Motor neuron (in vitro differentiated cells): ENCODE measurements around the gene FOXN4. TPM values are rescaled to one million over a fixed set of nuclear protein-coding genes. Genes with fewer than 3 reads are reported as not detected.

ENCODE experiments used
- ATAC-seq, 8 experiments: fragments of 200-7000 bp; cut with Tn5 transposase; replicated peaks in 6 of 8; 2 replicates each; pipeline ENCODE4 v1.8.0; 2021; ENCODE audit warnings: mild to moderate bottlenecking in 8 of 8, moderate library complexity in 8 of 8
- H3K27ac ChIP-seq, 2 donors: fragments of 250-450 bp; sonication (Bioruptor Pico); 2 replicates each; pipeline ENCODE4 v1.9.0; 2021; ENCODE audit warnings: antibody characterized with exemption in 2 of 2, mild to moderate bottlenecking in 2 of 2, moderate library complexity in 1 of 2
- H3K4me1 ChIP-seq, 2 donors: fragments of 250-450 bp; sonication (Bioruptor Pico); replicated peaks in 1 of 2; 2 replicates each; pipeline ENCODE4 v1.6.1; 2021; ENCODE audit warnings: antibody characterized with exemption in 2 of 2, mild to moderate bottlenecking in 2 of 2, moderate library complexity in 1 of 2
- H3K4me3 ChIP-seq, 5 donors: fragments of 250-450 bp; sonication (Bioruptor Pico); 2 replicates each; pipeline ENCODE4 v1.9.0; 2021; ENCODE audit warnings: antibody characterized with exemption in 5 of 5, mild to moderate bottlenecking in 5 of 5, moderate library complexity in 4 of 5
- WGBS, 10 experiments: fragments of 450-650 bp; shearing (Covaris generic); methylation state at CpG; one replicate each; pipeline ENCODE4 v1.0.0; 2022; 5-methylcytosine and 5-hydroxymethylcytosine counted together
- in situ Hi-C, 9 experiments: fragments of 400-800 bp; cut with MboI; loops; one replicate each; pipeline ENCODE4 v1.15.0; 2021; ENCODE audit warnings: low sequenced_read_pairs in 9 of 9, low pct_unique_long_range_greater_than_20kb in 2 of 9; ENCODE audit not compliant: unreplicated experiment in 9 of 9
- total RNA-seq, 8 experiments: library from RNA; unstranded; fragments of 300-600 nt; gene quantifications; 2 replicates each; pipeline versions ENCODE4 v1.2.3 to v1.2.4, GENCODE V29; 2022

FOXN4 gene, protein sequence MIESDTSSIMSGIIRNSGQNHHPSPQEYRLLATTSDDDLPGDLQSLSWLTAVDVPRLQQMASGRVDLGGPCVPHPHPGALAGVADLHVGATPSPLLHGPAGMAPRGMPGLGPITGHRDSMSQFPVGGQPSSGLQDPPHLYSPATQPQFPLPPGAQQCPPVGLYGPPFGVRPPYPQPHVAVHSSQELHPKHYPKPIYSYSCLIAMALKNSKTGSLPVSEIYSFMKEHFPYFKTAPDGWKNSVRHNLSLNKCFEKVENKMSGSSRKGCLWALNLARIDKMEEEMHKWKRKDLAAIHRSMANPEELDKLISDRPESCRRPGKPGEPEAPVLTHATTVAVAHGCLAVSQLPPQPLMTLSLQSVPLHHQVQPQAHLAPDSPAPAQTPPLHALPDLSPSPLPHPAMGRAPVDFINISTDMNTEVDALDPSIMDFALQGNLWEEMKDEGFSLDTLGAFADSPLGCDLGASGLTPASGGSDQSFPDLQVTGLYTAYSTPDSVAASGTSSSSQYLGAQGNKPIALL
- 10 to 100 TPM in 1 of 8 experiments, under 1 TPM in 5, not detected in 2; 0.20 to 19.7 (median 0.48) TPM for total RNA-seq

DNA sequence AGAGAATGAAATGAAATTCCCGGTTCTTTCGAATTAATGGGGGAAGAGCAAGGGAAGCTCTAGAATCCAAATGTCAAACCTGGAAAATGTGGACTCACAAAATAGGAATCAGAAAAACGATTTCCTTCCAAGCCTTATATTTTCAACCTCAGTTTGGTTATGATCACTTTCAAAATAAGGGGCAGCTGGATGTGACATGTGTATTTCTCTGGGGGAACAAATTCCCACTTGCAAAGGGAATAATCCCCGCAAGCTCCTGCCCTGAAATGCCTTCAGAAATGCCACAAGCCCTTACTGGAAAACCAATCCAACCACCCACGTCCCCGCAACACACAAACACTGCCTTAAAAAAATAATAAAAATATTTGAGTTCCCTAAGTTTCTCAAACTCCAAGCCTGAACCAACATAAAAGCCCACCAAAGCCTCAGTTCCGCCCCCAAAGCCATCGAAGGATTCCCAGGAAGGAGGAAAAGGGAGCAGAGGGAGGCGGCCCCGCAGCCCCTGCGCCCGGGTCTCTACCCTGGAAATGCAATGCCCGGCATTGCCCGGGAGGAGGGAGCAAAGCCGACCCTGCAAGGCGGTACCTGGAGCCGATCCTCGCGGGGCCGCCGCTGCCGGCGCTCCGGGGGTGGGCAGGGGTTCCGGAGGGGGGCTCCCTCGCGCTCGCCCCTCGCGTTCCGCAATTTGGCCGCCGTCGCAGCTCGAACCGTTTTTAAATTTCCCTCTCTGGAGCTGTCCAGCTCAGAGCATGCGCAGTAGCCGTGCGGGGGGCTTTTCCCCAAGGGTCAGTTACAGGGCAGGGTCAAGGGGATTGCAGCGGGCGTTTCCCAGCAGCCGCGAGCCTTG is at the start of gene FOXN4:
Gene FOXN4 (minus strand): TSS at position 751 of the 847 bp plus-strand sequence. CDS start 963 bp downstream, outside the sequence.
- H3K4me1 ChIP-seq = peaks cover 8 to 12% of the 10 kb centered on the region in 2 donors
- WGBS, 10 experiments = 0 to 52% (median 19%) methylated on average over 1 to 9 of the region's 43 CpGs; no CpG with 5 or more reads in 1 of the 10 experiments
- ATAC-seq = peak in 6 of 8 experiments; percentile 22 to 34 (median 29)
- no peak within 1 kb of the TSS for H3K27ac ChIP-seq
- H3K4me3 ChIP-seq = peak within 1 kb of the TSS; percentile 47 to 86 (median 56)
- in situ Hi-C loops = no loop called here

- peak in 1 of 8 experiments; percentile 70 for ATAC-seq
- in situ Hi-C loops = no loop called here
- no peak overlapping the region for H3K4me3 ChIP-seq
- no peak overlapping the region for H3K27ac ChIP-seq
- 34 to 98% (median 82%) methylated on average over 3 to 10 of the region's 10 CpGs for WGBS, 10 experiments
- peaks cover 16 to 39% of the 10 kb centered on the region in 2 donors for H3K4me1 ChIP-seq
Measured at GRCh38 chr12:109358154-109358869, 49.2 kb upstream of the FOXN4 start.

- no peak for ATAC-seq
- in situ Hi-C loops = no loop called here
- Histone ChIP-seq H3K27ac (no peak overlapping the region), H3K4me1 (peaks cover 16 to 39% of the 10 kb centered on the region in 2 donors), H3K4me3 (no peak overlapping the region)
- WGBS, 10 experiments = 0 to 100% (median 56%) methylated on average over 1 to 2 of the region's 2 CpGs; no CpG with 5 or more reads in 3 of the 10 experiments
Measured at GRCh38 chr12:109357032-109357431, 47.9 kb upstream of the FOXN4 start.

GRCh38 chr12:109356577-109356976 is 47.5 kb upstream of the FOXN4 start:
- ATAC-seq = no peak

GRCh38 chr12:109352184-109352583 is 43.1 kb upstream of the FOXN4 start:
- 0 to 94% (median 42%) methylated on average over 1 to 6 of the region's 6 CpGs for WGBS, 10 experiments
- ATAC-seq = peak in 2 of 8 experiments; percentile 44 to 97
- Histone ChIP-seq H3K4me1 (peaks cover 5 to 24% of the 10 kb centered on the region in 2 donors), H3K27ac (no peak overlapping the region), H3K4me3 (no peak overlapping the region)
- in situ Hi-C loops = no loop called here

More at GRCh38 chr12:109356577-109356976, 47.5 kb upstream of the FOXN4 start:
- in situ Hi-C loops = no loop called here
- Histone ChIP-seq H3K4me3 (no peak overlapping the region), H3K27ac (no peak overlapping the region), H3K4me1 (peaks cover 16 to 42% of the 10 kb centered on the region in 2 donors)
- WGBS, 10 experiments = 0 to 93% (median 78%) methylated on average over 1 to 3 of the region's 3 CpGs; no CpG with 5 or more reads in 1 of the 10 experiments

DNA sequence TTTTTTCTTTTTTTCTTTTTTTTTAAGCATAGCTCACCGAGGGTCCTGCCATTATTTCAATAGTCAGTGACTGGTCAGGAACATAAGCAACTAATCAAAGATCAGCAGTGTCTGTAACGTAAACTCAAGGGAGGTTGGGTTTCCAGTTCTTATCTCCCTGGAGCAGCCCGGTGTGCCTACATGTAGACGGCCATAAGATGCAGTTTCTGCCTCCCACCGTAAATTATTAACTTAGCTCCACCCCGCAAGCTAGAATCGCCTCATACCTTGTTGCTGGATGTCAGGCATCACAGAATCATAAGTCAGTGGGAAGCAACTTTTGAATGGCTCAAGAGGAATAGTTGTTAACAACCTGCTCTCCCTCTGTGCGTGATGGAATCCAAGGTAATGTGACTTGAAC is 38.5 kb upstream of the FOXN4 start, which contains the start of gene MYO1H:
Gene MYO1H (plus strand): TSS at position 312 of the 400 bp plus-strand sequence. CDS start 61 bp downstream, at position 373.
- Histone ChIP-seq H3K4me3 (no peak within 1 kb of the TSS), H3K4me1 (peaks cover 5 to 11% of the 10 kb centered on the region in 2 donors), H3K27ac (no peak within 1 kb of the TSS)
- in situ Hi-C loops = no loop called here
- WGBS, 10 experiments = 33 to 94% (median 73%) methylated on average over 1 to 8 of the region's 8 CpGs
- no peak for ATAC-seq

- 20 to 88% (median 50%) methylated on average over 1 to 3 of the region's 3 CpGs; no CpG with 5 or more reads in 1 of the 10 experiments for WGBS, 10 experiments
- in situ Hi-C loops = no loop called here
- Histone ChIP-seq H3K27ac (no peak overlapping the region), H3K4me1 (peaks cover 5 to 10% of the 10 kb centered on the region in 2 donors), H3K4me3 (no peak overlapping the region)
- no peak for ATAC-seq
Measured at GRCh38 chr12:109346920-109347319, 37.8 kb upstream of the FOXN4 start.

GRCh38 chr12:109345428-109345827 is 36.3 kb upstream of the FOXN4 start:
- WGBS, 10 experiments = 0 to 100% (median 43%) methylated on average over 1 to 2 of the region's 2 CpGs; no CpG with 5 or more reads in 2 of the 10 experiments

DNA sequence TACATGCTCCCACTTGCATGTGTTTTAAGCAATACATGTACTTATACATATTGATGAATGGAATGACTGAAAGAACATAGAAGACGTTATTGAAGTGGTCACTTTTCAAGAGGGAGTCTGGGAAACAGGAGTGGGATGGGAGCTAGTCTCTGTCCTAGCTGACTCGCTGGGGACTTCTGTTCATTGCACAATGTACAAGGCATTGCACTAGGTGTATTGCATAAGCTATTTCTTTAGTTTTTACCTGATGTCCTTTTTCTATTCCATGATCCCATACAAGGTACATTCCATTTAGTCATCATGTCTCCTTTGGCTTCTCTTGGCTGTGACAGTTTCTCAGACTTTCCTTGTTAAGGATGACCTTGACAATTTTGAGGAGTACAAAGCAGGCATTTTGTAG is 34.6 kb upstream of the FOXN4 start:
- peaks cover 2 to 3% of the 10 kb centered on the region in 2 donors for H3K4me1 ChIP-seq
- ATAC-seq = no peak
- no peak overlapping the region for H3K4me3 ChIP-seq
- no peak overlapping the region for H3K27ac ChIP-seq
- in situ Hi-C loops = no loop called here
- WGBS, 10 experiments = 0 to 100% (median 36%) methylated on average over 1 to 2 of the region's 2 CpGs; no CpG with 5 or more reads in 3 of the 10 experiments

More at GRCh38 chr12:109345428-109345827, 36.3 kb upstream of the FOXN4 start:
- in situ Hi-C loops = no loop called here
- no peak overlapping the region for H3K27ac ChIP-seq
- no peak for ATAC-seq
- peaks cover 5 to 8% of the 10 kb centered on the region in 2 donors for H3K4me1 ChIP-seq
- H3K4me3 ChIP-seq = no peak overlapping the region

GRCh38 chr12:109336593-109336992 is 27.5 kb upstream of the FOXN4 start:
- Histone ChIP-seq H3K27ac (no peak overlapping the region), H3K4me3 (no peak overlapping the region), H3K4me1 (peaks cover 12% of the 10 kb centered on the region in 2 donors)
- in situ Hi-C loops = no loop called here
- WGBS, 10 experiments = 0 to 71% (median 50%) methylated on average over 1 of the region's 1 CpG; no CpG with 5 or more reads in 5 of the 10 experiments
- no peak for ATAC-seq

GRCh38 chr12:109334887-109335286 is 25.8 kb upstream of the FOXN4 start:
- peaks cover 29% of the 10 kb centered on the region in 2 donors for H3K4me1 ChIP-seq
- 38 to 100% (median 100%) methylated on average over 1 to 2 of the region's 2 CpGs; no CpG with 5 or more reads in 1 of the 10 experiments for WGBS, 10 experiments
- ATAC-seq = no peak
- in situ Hi-C loops = no loop called here
- no peak overlapping the region for H3K27ac ChIP-seq
- no peak overlapping the region for H3K4me3 ChIP-seq
